ENCODE data around the gene IL1A. TPM values are rescaled to one million over a fixed set of nuclear protein-coding genes. Genes with fewer than 3 reads are reported as not detected.

Gene IL1A
- total RNA-seq, 1 donor from 2014 or later = 3.2 TPM

DNA sequence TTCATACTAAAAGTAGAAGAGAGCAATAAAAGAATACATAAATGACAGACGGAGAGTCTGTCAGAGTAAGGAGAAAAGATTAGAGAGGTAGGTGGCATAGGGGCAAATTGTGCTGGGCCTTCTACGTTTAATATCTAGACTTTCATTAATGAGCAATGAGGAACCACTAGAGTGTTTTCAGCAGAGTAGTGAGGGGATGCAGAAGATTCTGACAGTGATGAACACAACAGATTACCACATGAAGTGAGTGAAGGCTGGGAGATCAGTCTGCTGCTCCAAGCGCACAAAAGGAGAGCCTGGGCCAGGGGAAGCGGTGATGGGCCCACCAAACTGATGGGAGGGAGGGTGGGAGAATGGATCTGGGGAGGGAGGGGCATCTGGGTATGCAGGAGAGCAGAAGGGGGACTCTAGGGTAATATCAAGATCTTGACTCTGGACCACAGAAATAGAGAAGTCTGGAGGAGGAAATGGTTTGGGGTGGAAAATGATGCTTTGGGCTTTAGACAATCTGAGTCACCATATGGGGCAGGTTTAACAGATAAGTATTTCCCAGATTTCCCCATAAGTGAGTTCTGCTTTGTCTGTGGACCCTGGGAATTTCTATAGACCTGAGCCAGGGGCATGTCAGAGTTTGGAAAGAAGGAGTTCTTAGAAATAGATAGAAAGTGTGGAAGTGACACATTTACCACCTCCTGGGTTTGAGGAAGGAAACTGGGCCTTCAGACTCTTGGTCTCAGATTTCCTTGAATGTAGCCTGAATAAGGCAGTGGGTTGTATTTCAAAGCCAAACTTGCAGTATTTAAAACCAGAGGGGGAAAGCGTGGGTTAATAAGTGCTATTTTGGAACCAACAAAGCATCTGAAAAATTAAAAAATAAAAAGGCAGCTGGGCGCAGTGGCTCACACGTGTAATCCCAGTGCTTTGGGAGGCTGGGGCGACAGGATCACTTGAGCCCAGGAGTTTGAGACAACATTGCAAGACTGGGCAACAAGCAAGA, 15.0 kb upstream of the IL1A start:
- no peaks in the 10 kb centered on the region for H3F3A ChIP-seq (ENCODE audit: low read depth)
- no peak overlapping the region for H3K4me3 ChIP-seq
- H3K9me3 ChIP-seq (ENCODE audit: low read depth) = no peaks in the 10 kb centered on the region
- H3K4me1 ChIP-seq = peaks cover 2% of the 10 kb centered on the region
- Mint-ChIP-seq H3K9me3 (peaks cover 8% of the 10 kb centered on the region), H3K27me3 (ENCODE audit: insufficient read depth, low read depth) (no peaks in the 10 kb centered on the region), H3K36me3 (no peaks in the 10 kb centered on the region), H3K27ac (no peak overlapping the region), H3K4me3 (no peak overlapping the region), H3K4me1 (no peaks in the 10 kb centered on the region)
- no peaks in the 10 kb centered on the region for H4K20me1 ChIP-seq (ENCODE audit: low read depth)
- no peaks in the 10 kb centered on the region for H3K79me2 ChIP-seq (ENCODE audit: low read depth)
- H3K27ac ChIP-seq = no peak overlapping the region
- no peak overlapping the region for H3K9ac ChIP-seq
- no peak overlapping the region for H3K4me2 ChIP-seq
- DNase-seq (ENCODE audit: low spot score) = no peak
- H2AFZ ChIP-seq (replicated peaks) = no peak overlapping the region
- no peaks in the 10 kb centered on the region for H3K27me3 ChIP-seq
- TF ChIP-seq CTCF (IDR thresholded peaks at IDR 0.05) (no peak), EZH2phosphoT487 (IDR thresholded peaks at IDR 0.05) (no peak), EZH2 (IDR thresholded peaks at IDR 0.05) (no peak)
- H3K36me3 ChIP-seq = no peaks in the 10 kb centered on the region

DNA sequence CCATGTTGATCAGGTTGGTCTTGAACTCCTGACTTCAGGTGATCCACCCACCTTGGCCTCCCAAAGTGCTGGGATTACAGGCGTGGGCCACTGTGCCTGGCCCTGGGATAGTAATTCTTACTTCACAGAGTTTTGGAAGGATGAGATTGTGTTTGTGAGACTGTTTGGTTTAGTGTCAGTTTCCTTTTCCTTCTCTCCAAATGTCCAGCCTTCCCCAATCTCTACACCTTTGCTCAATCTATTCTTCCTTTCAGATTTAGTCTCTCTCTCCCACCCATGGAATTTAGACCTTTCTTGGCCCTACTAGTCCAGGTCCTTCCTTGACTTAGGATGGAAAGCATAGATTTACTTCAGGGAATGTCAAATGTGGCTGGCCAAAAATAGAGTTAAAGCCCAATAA, 12.2 kb upstream of the IL1A start:
- Histone ChIP-seq H3K4me2 (no peak overlapping the region), H3K9me3 (ENCODE audit: low read depth) (no peaks in the 10 kb centered on the region), H3K9ac (no peak overlapping the region), H3K27me3 (no peaks in the 10 kb centered on the region), H4K20me1 (ENCODE audit: low read depth) (no peaks in the 10 kb centered on the region), H3F3A (ENCODE audit: low read depth) (no peaks in the 10 kb centered on the region), H3K27ac (no peak overlapping the region), H3K4me3 (no peak overlapping the region), H3K4me1 (peaks cover 2% of the 10 kb centered on the region), H3K79me2 (ENCODE audit: low read depth) (no peaks in the 10 kb centered on the region), H2AFZ (replicated peaks) (no peak overlapping the region), H3K36me3 (no peaks in the 10 kb centered on the region)
- peaks cover 8% of the 10 kb centered on the region for H3K9me3 Mint-ChIP-seq
- H3K4me1 Mint-ChIP-seq = no peaks in the 10 kb centered on the region
- no peak overlapping the region for H3K27ac Mint-ChIP-seq
- DNase-seq (ENCODE audit: low spot score) = no peak
- H3K27me3 Mint-ChIP-seq (ENCODE audit: insufficient read depth, low read depth) = no peaks in the 10 kb centered on the region
- H3K36me3 Mint-ChIP-seq = no peaks in the 10 kb centered on the region
- TF ChIP-seq EZH2 (IDR thresholded peaks at IDR 0.05) (no peak), EZH2phosphoT487 (IDR thresholded peaks at IDR 0.05) (no peak), CTCF (IDR thresholded peaks at IDR 0.05) (no peak)
- H3K4me3 Mint-ChIP-seq = no peak overlapping the region

GRCh38 chr2:112795774-112796173, 11.5 kb upstream of the IL1A start:
- Mint-ChIP-seq H3K4me3 (no peak overlapping the region), H3K4me1 (no peaks in the 10 kb centered on the region), H3K27me3 (ENCODE audit: insufficient read depth, low read depth) (no peaks in the 10 kb centered on the region), H3K27ac (no peak overlapping the region), H3K36me3 (no peaks in the 10 kb centered on the region), H3K9me3 (peaks cover 8% of the 10 kb centered on the region)
- H3K9ac ChIP-seq = no peak overlapping the region
- no peak for DNase-seq (ENCODE audit: low spot score)
- H3K27ac ChIP-seq = no peak overlapping the region
- H4K20me1 ChIP-seq (ENCODE audit: low read depth) = no peaks in the 10 kb centered on the region
- H3K4me1 ChIP-seq = no peaks in the 10 kb centered on the region
- no peaks in the 10 kb centered on the region for H3K36me3 ChIP-seq
- H3F3A ChIP-seq (ENCODE audit: low read depth) = no peaks in the 10 kb centered on the region
- H3K4me2 ChIP-seq = no peak overlapping the region
- H3K4me3 ChIP-seq = no peak overlapping the region
- TF ChIP-seq CTCF (IDR thresholded peaks at IDR 0.05) (no peak), EZH2phosphoT487 (IDR thresholded peaks at IDR 0.05) (no peak), EZH2 (IDR thresholded peaks at IDR 0.05) (no peak)
- H2AFZ ChIP-seq (replicated peaks) = no peak overlapping the region
- H3K27me3 ChIP-seq = no peaks in the 10 kb centered on the region
- H3K79me2 ChIP-seq (ENCODE audit: low read depth) = no peaks in the 10 kb centered on the region
- H3K9me3 ChIP-seq (ENCODE audit: low read depth) = no peaks in the 10 kb centered on the region
